GM12872 (cell line): ENCODE data around the gene SUSD1.

Experiments used
- CTCF ChIP-seq: IDR thresholded peaks from 3 replicates; pipeline ENCODE4 v1.5.1; 2011; ENCODE audit warnings: low read depth, mild to moderate bottlenecking, low read length, moderate library complexity; ENCODE audit not compliant: insufficient read depth

SUSD1 gene

GRCh38 chr9:112170968-112171367 lies 4.1 kb downstream of the SUSD1 start:
- no peak for TF ChIP-seq CTCF

GRCh38 chr9:112170235-112170634 lies 4.9 kb downstream of the SUSD1 start:
- TF ChIP-seq CTCF, result no peak

GRCh38 chr9:112169368-112169767 lies 5.7 kb downstream of the SUSD1 start:
- no peak for TF ChIP-seq CTCF

- no peak for TF ChIP-seq CTCF
These were observed 6.9 kb downstream of the SUSD1 start for GRCh38 chr9:112168197-112168596.

GRCh38 chr9:112166176-112167140 lies 8.6 kb downstream of the SUSD1 start:
- TF ChIP-seq CTCF, result no peak

- no peak for TF ChIP-seq CTCF
These were observed 12.3 kb downstream of the SUSD1 start for GRCh38 chr9:112162621-112163413.

- no peak for TF ChIP-seq CTCF
These were observed 15.3 kb downstream of the SUSD1 start for GRCh38 chr9:112159781-112160180.
